Upper lobe of left lung (tissue), 4 donors: Measurements from ENCODE around the gene VCPKMT.

Source experiments
- CTCF ChIP-seq, 6 experiments: fragments of 450-650 bp in 4 of 6; fragments of 200-600 bp in 2 of 6; sonication (generic) in 2 of 6; IDR thresholded peaks; one replicate each; pipeline ENCODE4 v1.5.1; 2016 to 2019; ENCODE audit warnings: antibody characterized with exemption in 6 of 6
- POLR2A ChIP-seq, 4 donors: fragments of 450-650 bp; IDR thresholded peaks; one replicate each; pipeline ENCODE4 v1.5.1; 2016 to 2017; ENCODE audit warnings: antibody characterized with exemption in 4 of 4, mild to moderate bottlenecking in 2 of 4

GRCh38 chr14:50092006-50092555 is 24.3 kb downstream of the VCPKMT start:
- TF ChIP-seq CTCF (IDR thresholded peaks at IDR 0.05) (no peak), POLR2A (IDR thresholded peaks at IDR 0.05) (no peak)
